GM21576 (cell line): ENCODE measurements around the gene PIK3R3.

Experiments used
- ATAC-seq: cut with Tn5 transposase; IDR thresholded peaks from one replicate; pipeline ENCODE4 v1.9.1; 2021; ENCODE audit warnings: mild to moderate bottlenecking, moderate library complexity; ENCODE audit not compliant: unreplicated experiment

The PIK3R3 gene

GRCh38 chr1:46158312-46159281 lies 26.2 kb upstream of the PIK3R3 start:
- peak; percentile 53 for ATAC-seq

- no peak for ATAC-seq
Observed at GRCh38 chr1:46157916-46158311, 25.5 kb upstream of the PIK3R3 start.

- ATAC-seq: no peak
Observed at GRCh38 chr1:46153732-46154131, 21.3 kb upstream of the PIK3R3 start.

GRCh38 chr1:46153228-46153627 lies 20.8 kb upstream of the PIK3R3 start:
- no peak for ATAC-seq

GRCh38 chr1:46152016-46152415 lies 19.6 kb upstream of the PIK3R3 start:
- no peak for ATAC-seq

GRCh38 chr1:46150085-46150484 lies 17.7 kb upstream of the PIK3R3 start:
- ATAC-seq: no peak

- ATAC-seq: no peak
Observed at GRCh38 chr1:46148318-46148717, 15.9 kb upstream of the PIK3R3 start.

GRCh38 chr1:46137916-46138315 lies 5.5 kb upstream of the PIK3R3 start:
- ATAC-seq: no peak

GRCh38 chr1:46136711-46137110 lies 4.3 kb upstream of the PIK3R3 start:
- ATAC-seq: no peak

GRCh38 chr1:46134660-46135331 lies 2.4 kb upstream of the PIK3R3 start:
- no peak for ATAC-seq

- no peak for ATAC-seq
Observed at GRCh38 chr1:46133781-46134350, 1.4 kb upstream of the PIK3R3 start.

- peak; percentile 46 for ATAC-seq
Observed at GRCh38 chr1:46133181-46133658, 791 bp upstream of the PIK3R3 start.

GRCh38 chr1:46131712-46132528 lies 509 bp downstream of the PIK3R3 start:
- ATAC-seq: no peak

- no peak for ATAC-seq
Observed at GRCh38 chr1:46131093-46131492, 1.3 kb downstream of the PIK3R3 start.

GRCh38 chr1:46130606-46131005 lies 1.8 kb downstream of the PIK3R3 start:
- ATAC-seq: no peak

- no peak for ATAC-seq
Observed at GRCh38 chr1:46130121-46130520, 2.3 kb downstream of the PIK3R3 start.

- ATAC-seq: no peak
Observed at GRCh38 chr1:46128344-46128743, 4.1 kb downstream of the PIK3R3 start.

GRCh38 chr1:46118856-46119255 lies 13.6 kb downstream of the PIK3R3 start:
- ATAC-seq: no peak

GRCh38 chr1:46117810-46118494 lies 14.5 kb downstream of the PIK3R3 start:
- ATAC-seq: no peak

- no peak for ATAC-seq
Observed at GRCh38 chr1:46114925-46115603, 17.4 kb downstream of the PIK3R3 start.
